ENCODE data around the gene ADAMTS2. TPM values are rescaled to one million over a fixed set of nuclear protein-coding genes. Genes with fewer than 3 reads are reported as not detected.
"Not testable (repeated sequence)": the region's sequence is repeated elsewhere in the genome, so short reads cannot be mapped to it uniquely, and the experiment has no call there.

ADAMTS2 gene
- total RNA-seq, 2 experiments from 2014 or later, result not detected

- no peaks in the 10 kb centered on the region for H3K4me1 Mint-ChIP-seq (ENCODE audit: low read depth)
- Histone ChIP-seq H3K9me3 (ENCODE audit: control insufficient read depth in 1 of 2, insufficient read depth in 1 of 2, low read length in 2 of 2) (peaks cover 0 to 21% of the 10 kb centered on the region in 2 experiments), H3K36me3 (ENCODE audit: insufficient read depth, low read length) (no peaks in the 10 kb centered on the region), H3K27ac (ENCODE audit: low read depth in 1 of 2, low read length in 2 of 2) (no peak overlapping the region), H3K27me3 (ENCODE audit: control insufficient read depth in 1 of 2, insufficient read depth in 2 of 2, low read length in 2 of 2) (no peaks in the 10 kb centered on the region), H3K4me1 (ENCODE audit: insufficient read depth, low read length) (no peaks in the 10 kb centered on the region), H3K4me3 (ENCODE audit: low read length) (no peak overlapping the region)
- H3K4me3 Mint-ChIP-seq, result no peak overlapping the region
- intact Hi-C loops (cut with DNase I, micrococcal nuclease), result no loop called here
- H3K9me3 Mint-ChIP-seq, result no peaks in the 10 kb centered on the region
- no peak for DNase-seq
- CTCF ChIA-PET, result no interaction called here
- no peaks in the 10 kb centered on the region for H3K36me3 Mint-ChIP-seq (ENCODE audit: low read depth)
- no peaks in the 10 kb centered on the region for H3K27me3 Mint-ChIP-seq
- ATAC-seq (ENCODE audit: poor library complexity), result no peak
- POLR2A ChIA-PET, result no interaction called here
- TF ChIP-seq CTCF (IDR thresholded peaks at IDR 0.05), result no peak
- no peak overlapping the region for H3K27ac Mint-ChIP-seq
Measured at GRCh38 chr5:179218943-179219330, 126.3 kb downstream of the ADAMTS2 start.

GRCh38 chr5:179217956-179218942 is 127.0 kb downstream of the ADAMTS2 start:
- no peak overlapping the region for H3K27ac ChIP-seq (ENCODE audit: low read depth in 1 of 2, low read length in 2 of 2)
- Mint-ChIP-seq H3K4me3 (no peak overlapping the region), H3K27me3 (no peaks in the 10 kb centered on the region), H3K9me3 (no peaks in the 10 kb centered on the region), H3K4me1 (ENCODE audit: low read depth) (no peaks in the 10 kb centered on the region), H3K36me3 (ENCODE audit: low read depth) (no peaks in the 10 kb centered on the region), H3K27ac (no peak overlapping the region)
- no peaks in the 10 kb centered on the region for H3K4me1 ChIP-seq (ENCODE audit: insufficient read depth, low read length)
- no peak for ATAC-seq (ENCODE audit: poor library complexity)
- no peak overlapping the region for H3K4me3 ChIP-seq (ENCODE audit: low read length)
- TF ChIP-seq CTCF (IDR thresholded peaks at IDR 0.05), result no peak
- no peak for DNase-seq
- H3K27me3 ChIP-seq (ENCODE audit: control insufficient read depth in 1 of 2, insufficient read depth in 2 of 2, low read length in 2 of 2), result no peaks in the 10 kb centered on the region
- H3K36me3 ChIP-seq (ENCODE audit: insufficient read depth, low read length), result no peaks in the 10 kb centered on the region
- peaks cover 0 to 16% of the 10 kb centered on the region in 2 experiments for H3K9me3 ChIP-seq (ENCODE audit: control insufficient read depth in 1 of 2, insufficient read depth in 1 of 2, low read length in 2 of 2)
- ChIA-PET POLR2A (no interaction called here), CTCF (no interaction called here)
- intact Hi-C loops (cut with DNase I, micrococcal nuclease), result no loop called here

- ATAC-seq (ENCODE audit: poor library complexity), result no peak
- Histone ChIP-seq H3K27me3 (ENCODE audit: control insufficient read depth in 1 of 2, insufficient read depth in 2 of 2, low read length in 2 of 2) (no peaks in the 10 kb centered on the region), H3K4me1 (ENCODE audit: insufficient read depth, low read length) (no peaks in the 10 kb centered on the region), H3K27ac (ENCODE audit: low read depth in 1 of 2, low read length in 2 of 2) (no peak overlapping the region), H3K9me3 (ENCODE audit: control insufficient read depth in 1 of 2, insufficient read depth in 1 of 2, low read length in 2 of 2) (peaks cover 0 to 7% of the 10 kb centered on the region in 2 experiments), H3K4me3 (ENCODE audit: low read length) (no peak overlapping the region), H3K36me3 (ENCODE audit: insufficient read depth, low read length) (no peaks in the 10 kb centered on the region)
- Mint-ChIP-seq H3K27ac (no peak overlapping the region), H3K4me3 (no peak overlapping the region), H3K36me3 (ENCODE audit: low read depth) (no peaks in the 10 kb centered on the region), H3K27me3 (no peaks in the 10 kb centered on the region), H3K4me1 (ENCODE audit: low read depth) (no peaks in the 10 kb centered on the region), H3K9me3 (no peaks in the 10 kb centered on the region)
- POLR2A ChIA-PET, result no interaction called here
- CTCF ChIA-PET, result no interaction called here
- no peak for DNase-seq
- TF ChIP-seq CTCF (IDR thresholded peaks at IDR 0.05), result no peak
- intact Hi-C loops (cut with DNase I, micrococcal nuclease), result no loop called here
Measured at GRCh38 chr5:179217356-179217755, 127.9 kb downstream of the ADAMTS2 start.

- H3K4me1 ChIP-seq (ENCODE audit: insufficient read depth, low read length); H3K27ac ChIP-seq (ENCODE audit: low read depth in 1 of 2, low read length in 2 of 2); DNase-seq; H3K36me3 Mint-ChIP-seq (ENCODE audit: low read depth); ATAC-seq (ENCODE audit: poor library complexity); H3K4me3 Mint-ChIP-seq; H3K9me3 Mint-ChIP-seq; H3K36me3 ChIP-seq (ENCODE audit: insufficient read depth, low read length); H3K9me3 ChIP-seq (ENCODE audit: control insufficient read depth in 1 of 2, insufficient read depth in 1 of 2, low read length in 2 of 2); H3K27ac Mint-ChIP-seq; H3K27me3 ChIP-seq (ENCODE audit: control insufficient read depth in 1 of 2, insufficient read depth in 2 of 2, low read length in 2 of 2); intact Hi-C loops (cut with DNase I, micrococcal nuclease); POLR2A ChIA-PET; H3K4me1 Mint-ChIP-seq (ENCODE audit: low read depth); H3K4me3 ChIP-seq (ENCODE audit: low read length); H3K27me3 Mint-ChIP-seq; CTCF ChIA-PET: not testable (repeated sequence)
Measured at GRCh38 chr5:179216381-179216780, 128.9 kb downstream of the ADAMTS2 start.
